HuH-7.5 (cell line): ENCODE data around the gene SFT2D3.
A peak's percentile ranks its signal among the peaks of the same experiment; 100 is the strongest.

Experiments
- DNase-seq: peaks from one replicate; pipeline ENCODE4 v3.0.0; 2011; ENCODE audit warnings: low spot score

The SFT2D3 gene

GRCh38 chr2:127701193-127701650, at the start of gene SFT2D3:
Gene SFT2D3, plus strand, starts transcription at chr2:127701497. Its CDS starts 32 bp downstream, at chr2:127701529.
- DNase-seq, result peak; percentile 95

- no peak for DNase-seq
These were observed 49.2 kb upstream of the SFT2D3 start for GRCh38 chr2:127651971-127652550.

- no peak for DNase-seq
These were observed 48.4 kb upstream of the SFT2D3 start for GRCh38 chr2:127652786-127653357.

- DNase-seq, result no peak
These were observed 47.7 kb upstream of the SFT2D3 start for GRCh38 chr2:127653421-127654083.

- no peak for DNase-seq
These were observed 47.0 kb upstream of the SFT2D3 start for GRCh38 chr2:127654084-127654837.

- no peak for DNase-seq
These were observed 46.5 kb upstream of the SFT2D3 start for GRCh38 chr2:127654838-127655175.

GRCh38 chr2:127655209-127656073, 45.9 kb upstream of the SFT2D3 start:
- DNase-seq, result no peak

- DNase-seq, result no peak
These were observed 44.6 kb upstream of the SFT2D3 start for GRCh38 chr2:127656569-127657231.

GRCh38 chr2:127657232-127657595, 44.1 kb upstream of the SFT2D3 start:
- no peak for DNase-seq

GRCh38 chr2:127658146-127658545, 43.2 kb upstream of the SFT2D3 start:
- no peak for DNase-seq

- no peak for DNase-seq
These were observed 42.5 kb upstream of the SFT2D3 start for GRCh38 chr2:127658641-127659407.

GRCh38 chr2:127659408-127660290, 41.6 kb upstream of the SFT2D3 start:
- DNase-seq, result no peak

- no peak for DNase-seq
These were observed 41.1 kb upstream of the SFT2D3 start for GRCh38 chr2:127660291-127660578.

GRCh38 chr2:127661072-127661649, 40.1 kb upstream of the SFT2D3 start:
- DNase-seq, result no peak

- DNase-seq, result no peak
These were observed 39.3 kb upstream of the SFT2D3 start for GRCh38 chr2:127661949-127662510.

- DNase-seq, result no peak
These were observed 38.2 kb upstream of the SFT2D3 start for GRCh38 chr2:127662937-127663565.

GRCh38 chr2:127663566-127664064, 37.7 kb upstream of the SFT2D3 start:
- no peak for DNase-seq
